ENCODE results near the gene RELN. TPM values are rescaled to one million over a fixed set of nuclear protein-coding genes. Genes with fewer than 3 reads are reported as not detected.

The RELN gene
- total and polyA plus RNA-seq, 9 of the 15 experiments (the other 6 are each of a cell fraction or from before 2014, with no cell fraction given): 12.9 to 43.2 (median 18.1) TPM

DNA sequence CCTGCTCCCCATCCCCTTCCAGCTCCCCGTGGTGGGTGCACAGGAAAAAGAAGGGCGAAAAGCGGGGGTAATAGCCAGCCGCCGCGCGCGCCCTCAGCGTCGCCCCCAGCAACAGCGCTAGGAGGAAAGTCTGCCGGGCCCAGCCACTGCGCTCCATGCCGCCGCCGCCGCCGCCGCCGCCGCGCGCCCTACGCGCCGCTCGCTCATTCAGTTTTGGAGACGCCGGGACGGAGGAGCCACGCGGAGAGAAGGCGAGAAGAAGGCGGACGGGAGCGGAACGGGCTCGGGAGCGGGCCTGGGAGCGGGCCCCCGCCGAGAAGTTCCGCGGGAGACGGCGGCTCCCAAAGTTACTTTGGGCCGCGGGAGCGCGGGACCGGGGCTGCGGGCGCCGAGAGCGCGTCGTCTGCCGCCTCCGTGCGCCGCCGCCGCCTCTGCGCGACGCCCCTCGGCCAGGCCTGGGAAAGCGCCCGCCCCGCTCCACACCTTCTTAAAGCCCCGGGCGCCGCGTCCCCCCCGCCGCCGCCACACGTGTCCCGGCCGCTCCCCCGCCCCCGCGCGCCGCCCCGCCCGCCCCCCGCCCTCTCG, at the start of gene RELN (continued):
- TF ChIP-seq, protein P1, sequence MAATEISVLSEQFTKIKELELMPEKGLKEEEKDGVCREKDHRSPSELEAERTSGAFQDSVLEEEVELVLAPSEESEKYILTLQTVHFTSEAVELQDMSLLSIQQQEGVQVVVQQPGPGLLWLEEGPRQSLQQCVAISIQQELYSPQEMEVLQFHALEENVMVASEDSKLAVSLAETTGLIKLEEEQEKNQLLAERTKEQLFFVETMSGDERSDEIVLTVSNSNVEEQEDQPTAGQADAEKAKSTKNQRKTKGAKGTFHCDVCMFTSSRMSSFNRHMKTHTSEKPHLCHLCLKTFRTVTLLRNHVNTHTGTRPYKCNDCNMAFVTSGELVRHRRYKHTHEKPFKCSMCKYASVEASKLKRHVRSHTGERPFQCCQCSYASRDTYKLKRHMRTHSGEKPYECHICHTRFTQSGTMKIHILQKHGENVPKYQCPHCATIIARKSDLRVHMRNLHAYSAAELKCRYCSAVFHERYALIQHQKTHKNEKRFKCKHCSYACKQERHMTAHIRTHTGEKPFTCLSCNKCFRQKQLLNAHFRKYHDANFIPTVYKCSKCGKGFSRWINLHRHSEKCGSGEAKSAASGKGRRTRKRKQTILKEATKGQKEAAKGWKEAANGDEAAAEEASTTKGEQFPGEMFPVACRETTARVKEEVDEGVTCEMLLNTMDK (IDR thresholded peaks at IDR 0.05; ENCODE audit: borderline replicate concordance, insufficient read depth, low read depth, low read length, poor library complexity, severe bottlenecking): peak; percentile 22
- 0 out of 2 replicates have a peak, but pooled peaks have one; percentile 42 for TF ChIP-seq ZNF165 (CRISPR knock-in tag; IDR thresholded peaks at IDR 0.05; ENCODE audit: borderline replicate concordance)
- TF ChIP-seq YY1 (IDR thresholded peaks at IDR 0.05; ENCODE audit: borderline replicate concordance in 1 of 3, control insufficient read depth in 1 of 3, extremely low read depth in 1 of 3, insufficient read depth in 3 of 3, insufficient read length in 1 of 3, insufficient replicate concordance in 2 of 3, low read depth in 1 of 3, low read length in 2 of 3): peak in 1 of 3 experiments; percentile 6
- no peak for TF ChIP-seq NFIC (IDR thresholded peaks at IDR 0.05)
- TF ChIP-seq RBM34 (IDR thresholded peaks at IDR 0.05; ENCODE audit: borderline replicate concordance, insufficient read depth, low read length): no peak
- no peak for TF ChIP-seq FOXK1 (CRISPR knock-in tag; IDR thresholded peaks at IDR 0.05; ENCODE audit: borderline replicate concordance)
- TF ChIP-seq ZNF133 (CRISPR knock-in tag; IDR thresholded peaks at IDR 0.05): no peak
- 0 out of 2 replicates have a peak, but pooled peaks have one; percentile 37 for TF ChIP-seq RBM14 (IDR thresholded peaks at IDR 0.05; ENCODE audit: borderline replicate concordance, insufficient read depth, low read depth, low read length)
- TF ChIP-seq, protein P2, sequence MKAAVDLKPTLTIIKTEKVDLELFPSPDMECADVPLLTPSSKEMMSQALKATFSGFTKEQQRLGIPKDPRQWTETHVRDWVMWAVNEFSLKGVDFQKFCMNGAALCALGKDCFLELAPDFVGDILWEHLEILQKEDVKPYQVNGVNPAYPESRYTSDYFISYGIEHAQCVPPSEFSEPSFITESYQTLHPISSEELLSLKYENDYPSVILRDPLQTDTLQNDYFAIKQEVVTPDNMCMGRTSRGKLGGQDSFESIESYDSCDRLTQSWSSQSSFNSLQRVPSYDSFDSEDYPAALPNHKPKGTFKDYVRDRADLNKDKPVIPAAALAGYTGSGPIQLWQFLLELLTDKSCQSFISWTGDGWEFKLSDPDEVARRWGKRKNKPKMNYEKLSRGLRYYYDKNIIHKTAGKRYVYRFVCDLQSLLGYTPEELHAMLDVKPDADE (conservative IDR thresholded peaks at IDR 0.05; ENCODE audit: control insufficient read depth, low read depth, low read length): peak; percentile 42; the same call in 1 of the 2 replicates
- TF ChIP-seq ZNF3 (CRISPR knock-in tag; IDR thresholded peaks at IDR 0.05): no peak
- no peak for TF ChIP-seq ARID3A (IDR thresholded peaks at IDR 0.05; ENCODE audit: borderline replicate concordance, low read depth, low read length)
- peak; percentile 80; the same call in 1 of the 2 replicates for TF ChIP-seq RB1 (IDR thresholded peaks at IDR 0.05; ENCODE audit: low read depth)
- peak; percentile 56; the same call in 1 of the 2 replicates for TF ChIP-seq PHF8 (IDR thresholded peaks at IDR 0.05; ENCODE audit: borderline replicate concordance, low read length)
- TF ChIP-seq HLTF (IDR thresholded peaks at IDR 0.05): no peak
- TF ChIP-seq, protein P3, sequence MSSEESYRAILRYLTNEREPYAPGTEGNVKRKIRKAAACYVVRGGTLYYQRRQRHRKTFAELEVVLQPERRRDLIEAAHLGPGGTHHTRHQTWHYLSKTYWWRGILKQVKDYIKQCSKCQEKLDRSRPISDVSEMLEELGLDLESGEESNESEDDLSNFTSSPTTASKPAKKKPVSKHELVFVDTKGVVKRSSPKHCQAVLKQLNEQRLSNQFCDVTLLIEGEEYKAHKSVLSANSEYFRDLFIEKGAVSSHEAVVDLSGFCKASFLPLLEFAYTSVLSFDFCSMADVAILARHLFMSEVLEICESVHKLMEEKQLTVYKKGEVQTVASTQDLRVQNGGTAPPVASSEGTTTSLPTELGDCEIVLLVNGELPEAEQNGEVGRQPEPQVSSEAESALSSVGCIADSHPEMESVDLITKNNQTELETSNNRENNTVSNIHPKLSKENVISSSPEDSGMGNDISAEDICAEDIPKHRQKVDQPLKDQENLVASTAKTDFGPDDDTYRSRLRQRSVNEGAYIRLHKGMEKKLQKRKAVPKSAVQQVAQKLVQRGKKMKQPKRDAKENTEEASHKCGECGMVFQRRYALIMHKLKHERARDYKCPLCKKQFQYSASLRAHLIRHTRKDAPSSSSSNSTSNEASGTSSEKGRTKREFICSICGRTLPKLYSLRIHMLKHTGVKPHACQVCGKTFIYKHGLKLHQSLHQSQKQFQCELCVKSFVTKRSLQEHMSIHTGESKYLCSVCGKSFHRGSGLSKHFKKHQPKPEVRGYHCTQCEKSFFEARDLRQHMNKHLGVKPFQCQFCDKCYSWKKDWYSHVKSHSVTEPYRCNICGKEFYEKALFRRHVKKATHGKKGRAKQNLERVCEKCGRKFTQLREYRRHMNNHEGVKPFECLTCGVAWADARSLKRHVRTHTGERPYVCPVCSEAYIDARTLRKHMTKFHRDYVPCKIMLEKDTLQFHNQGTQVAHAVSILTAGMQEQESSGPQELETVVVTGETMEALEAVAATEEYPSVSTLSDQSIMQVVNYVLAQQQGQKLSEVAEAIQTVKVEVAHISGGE (CRISPR knock-in tag; IDR thresholded peaks at IDR 0.05): peak in 1 of 3 experiments; percentile 53; a peak in 1 of 6 replicates
- TF ChIP-seq ESRRA (IDR thresholded peaks at IDR 0.05; ENCODE audit: borderline replicate concordance, low read depth): peak; percentile 10; the same call in 1 of the 2 replicates
